Glomerular visceral epithelial cell (primary cell): ENCODE data around the gene FAM110A.
"Not testable (repeated sequence)": the region's sequence is repeated elsewhere in the genome, so short reads cannot be mapped to it uniquely, and the experiment has no call there.

Experiments
- DNase-seq: peaks from one replicate; pipeline ENCODE4 v3.0.0-alpha.2; 2016; ENCODE audit errors: extremely low spot score

Gene FAM110A

DNA sequence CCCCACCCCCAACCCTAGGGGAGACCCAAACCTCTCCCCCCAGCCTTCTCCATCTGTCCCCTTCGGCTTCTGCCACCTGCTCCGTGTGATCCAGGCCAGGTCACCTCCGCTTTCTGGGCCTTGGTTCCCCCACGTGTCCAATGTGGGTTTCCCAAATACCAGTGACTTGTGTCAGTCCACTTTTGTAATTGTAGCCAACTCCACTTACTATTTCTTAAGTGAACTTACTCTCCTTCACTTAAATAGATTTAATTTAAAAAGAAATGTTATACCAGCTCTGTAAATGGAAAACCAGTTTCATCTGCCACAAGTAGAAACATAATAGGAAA, 10.0 kb upstream of the FAM110A start:
- no peak for DNase-seq

DNA sequence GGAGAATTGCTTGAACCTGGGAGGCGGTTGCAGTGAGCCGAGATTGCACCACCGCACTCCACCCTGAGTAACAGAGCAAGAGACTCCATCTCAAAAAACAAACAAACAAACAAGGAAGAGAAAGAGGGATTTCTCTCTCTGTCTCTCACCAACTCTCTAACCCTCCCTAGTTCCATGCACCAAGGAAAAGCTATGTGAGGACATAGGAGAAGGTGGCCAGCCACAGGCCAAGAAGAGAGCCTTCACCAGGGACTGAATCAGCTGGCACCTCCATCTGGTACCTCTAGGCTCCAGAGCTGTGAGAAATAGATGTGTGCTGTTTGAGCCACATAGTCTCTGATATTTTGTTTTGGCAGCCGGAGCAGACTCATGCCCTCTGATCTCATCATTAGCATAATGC, 9.0 kb upstream of the FAM110A start:
- no peak for DNase-seq

DNA sequence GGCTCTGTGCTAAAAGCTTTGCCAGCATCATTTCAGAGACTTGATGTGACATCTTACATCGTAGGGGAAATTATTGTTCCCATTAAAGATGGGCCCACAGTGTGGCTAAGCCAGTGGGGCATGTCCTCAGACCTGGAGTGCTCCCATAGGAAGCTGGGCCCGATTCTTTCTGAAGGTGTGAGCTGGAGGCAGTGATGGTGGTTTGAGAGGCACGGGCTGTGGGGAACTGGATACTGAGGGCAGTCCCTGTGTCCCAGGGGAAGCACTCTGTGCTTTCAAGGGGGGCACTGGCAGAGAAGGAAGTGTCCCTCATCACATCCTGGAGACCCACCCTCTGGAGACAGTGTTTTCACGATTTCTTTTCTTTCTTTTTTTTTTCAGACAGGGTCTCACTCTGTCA, 8.6 kb upstream of the FAM110A start:
- DNase-seq: no peak

DNA sequence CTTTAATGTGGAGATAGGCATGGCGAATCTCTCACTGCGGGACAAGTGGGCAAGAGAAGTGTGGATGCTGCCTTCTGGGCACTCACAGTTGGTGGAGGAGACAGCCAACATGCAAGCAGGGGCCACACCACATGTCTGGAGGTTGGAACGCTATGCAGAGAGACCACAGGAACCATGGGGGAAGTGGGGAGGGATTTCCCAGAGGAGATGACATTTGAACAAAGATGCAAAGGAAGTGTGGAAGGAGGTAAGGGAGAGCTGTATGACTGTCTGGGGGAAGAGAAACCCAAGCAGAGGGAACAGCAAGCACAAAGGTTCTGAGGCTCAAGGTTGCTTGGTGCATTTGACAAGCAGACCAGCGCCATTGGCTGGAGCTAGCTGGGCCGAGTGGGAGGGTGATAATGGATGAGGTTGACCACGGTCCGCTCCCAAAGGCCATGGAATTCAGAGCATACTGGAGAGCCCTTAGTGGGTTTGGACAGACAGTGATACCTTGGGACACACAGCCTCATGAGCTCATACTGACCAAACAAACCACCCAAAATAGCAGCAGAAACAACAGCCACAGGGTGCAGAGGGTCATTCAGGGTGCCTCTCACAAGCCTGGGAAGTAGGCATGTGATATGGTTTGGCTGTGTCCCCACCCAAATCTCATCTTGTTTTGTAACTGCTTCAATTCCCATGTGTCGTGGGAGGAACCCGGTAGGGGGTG, 7.6 kb upstream of the FAM110A start:
- no peak for DNase-seq

DNA sequence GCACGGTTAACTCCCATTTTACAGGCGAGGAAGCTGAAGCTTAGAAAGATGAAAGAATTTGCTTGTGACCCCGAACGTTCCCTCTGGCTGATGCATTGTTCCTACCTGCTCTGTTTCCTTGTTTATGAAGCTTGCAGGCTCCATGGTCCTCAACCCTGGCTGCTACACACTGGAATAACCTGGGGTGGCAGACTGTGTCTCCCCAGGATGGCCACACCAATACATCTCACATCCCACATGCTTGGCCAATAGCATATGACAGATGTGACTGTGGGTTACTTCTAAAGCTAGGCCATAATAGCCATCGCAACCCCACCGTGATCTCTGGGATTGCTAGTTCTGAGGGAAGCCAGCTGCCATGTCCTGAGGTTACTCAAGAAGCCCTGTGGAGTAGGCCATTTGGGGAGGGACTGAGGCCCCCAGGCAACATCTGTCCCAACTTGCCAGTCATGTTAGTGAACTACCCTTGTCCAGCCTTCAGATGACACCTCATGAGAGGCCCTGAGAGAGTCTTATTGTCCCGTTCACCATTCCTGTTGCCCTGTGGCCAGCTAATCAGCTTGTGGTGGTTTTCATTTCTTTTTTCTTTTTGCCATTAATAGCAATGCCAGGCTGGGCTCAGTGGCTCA, 6.7 kb upstream of the FAM110A start:
- no peak for DNase-seq

DNA sequence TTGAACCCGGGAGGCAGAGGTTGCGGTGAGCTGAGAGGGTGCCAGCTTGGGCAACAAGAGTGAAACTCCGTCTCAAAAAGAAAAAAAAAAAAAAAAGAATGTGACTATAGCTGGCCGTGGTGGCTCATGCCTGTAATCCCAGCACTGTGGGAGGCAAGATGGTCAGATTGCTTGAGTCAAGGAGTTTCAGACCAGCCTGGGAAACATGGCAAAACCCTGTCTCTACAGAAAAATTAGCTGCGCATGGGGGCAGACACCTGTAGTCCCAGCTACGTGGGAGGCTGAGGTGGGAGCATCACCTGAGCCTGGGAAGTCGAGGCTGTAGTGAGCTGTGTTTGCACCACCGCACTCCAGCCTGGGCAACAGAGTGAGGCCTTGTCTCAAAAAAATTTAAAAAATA, 5.5 kb upstream of the FAM110A start:
- not testable (repeated sequence) for DNase-seq

DNA sequence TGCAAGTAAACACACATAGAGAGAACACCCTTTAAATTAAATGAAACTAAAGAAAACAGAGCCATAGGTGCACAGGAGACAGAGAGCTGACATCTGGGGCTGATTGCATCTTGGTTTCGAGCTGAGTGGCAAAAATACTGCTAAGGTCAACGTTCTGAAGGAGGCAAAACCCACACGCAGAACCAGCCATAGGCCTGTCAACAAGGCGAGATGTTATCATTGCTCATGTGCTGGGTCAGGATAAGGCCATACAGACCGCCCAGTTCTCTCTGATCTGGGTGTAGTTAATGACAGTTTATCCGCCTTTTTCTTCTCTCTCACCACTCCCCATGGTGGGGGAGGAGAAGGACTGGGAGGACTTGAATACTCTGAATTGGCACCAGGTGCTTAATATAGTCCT, 4.5 kb upstream of the FAM110A start:
- no peak for DNase-seq

DNA sequence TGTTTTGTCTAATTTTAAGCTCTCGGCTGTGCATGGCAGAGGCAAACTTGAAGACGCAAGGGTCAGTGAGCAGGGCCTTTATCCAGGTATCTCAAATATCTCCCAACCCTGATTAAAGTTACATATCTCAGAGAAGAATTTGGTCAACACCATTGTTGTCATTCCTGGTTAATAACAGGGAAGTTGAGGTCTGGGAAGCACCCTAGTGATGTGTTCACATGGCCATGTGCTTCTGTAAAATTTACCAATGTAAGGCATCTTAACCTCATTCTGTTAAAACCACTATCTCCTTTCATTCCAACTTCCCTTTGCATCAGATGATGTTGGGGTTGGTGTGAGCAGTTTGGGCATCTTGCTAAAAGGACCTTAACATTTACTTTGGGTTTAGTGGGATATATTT, 4.0 kb upstream of the FAM110A start:
- peak; percentile 37 for DNase-seq

DNA sequence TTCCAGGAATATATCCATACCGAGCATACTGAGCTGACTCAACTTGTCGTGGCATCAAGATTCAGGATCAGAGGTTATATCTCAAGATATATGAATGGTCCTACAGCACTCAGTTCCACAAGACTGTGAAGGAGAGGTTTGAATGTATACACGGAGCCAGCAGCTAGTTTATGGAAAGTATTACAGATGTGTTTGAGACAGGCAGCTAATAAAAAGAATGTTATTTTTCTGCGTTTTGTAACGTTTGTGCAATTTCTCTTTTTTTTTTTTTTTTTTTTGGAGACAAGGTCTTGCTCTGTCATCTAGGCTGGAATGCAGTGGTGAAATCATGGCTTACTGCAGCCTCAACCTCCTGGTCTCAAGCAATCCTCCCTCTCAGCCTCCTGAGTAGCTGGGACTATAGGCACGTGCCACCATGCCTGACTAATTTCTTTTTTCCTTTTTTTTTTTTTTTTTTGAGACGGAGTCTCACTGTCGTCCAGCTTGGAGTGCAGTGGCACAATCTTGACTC, 3.4 kb upstream of the FAM110A start:
- DNase-seq: peak; percentile 62

DNA sequence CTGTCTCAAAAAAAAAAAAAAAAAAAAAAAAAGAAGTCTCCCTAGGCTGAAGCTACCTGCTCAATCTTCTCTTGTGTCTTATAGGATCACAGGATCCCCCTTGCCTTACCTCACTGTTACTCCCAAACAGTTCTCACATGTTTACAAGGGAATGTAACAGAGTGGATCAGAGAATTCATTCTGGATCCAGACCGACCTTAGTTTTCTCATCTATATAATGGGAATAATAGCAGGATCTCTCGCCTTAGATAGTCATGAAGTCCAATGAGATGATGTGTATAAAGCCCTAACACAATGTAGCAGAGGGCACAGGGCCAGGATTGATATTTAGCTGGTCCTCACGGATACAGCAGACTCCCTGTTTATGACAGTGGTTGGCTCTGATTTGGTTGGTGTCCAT, 2.3 kb upstream of the FAM110A start:
- no peak for DNase-seq

DNA sequence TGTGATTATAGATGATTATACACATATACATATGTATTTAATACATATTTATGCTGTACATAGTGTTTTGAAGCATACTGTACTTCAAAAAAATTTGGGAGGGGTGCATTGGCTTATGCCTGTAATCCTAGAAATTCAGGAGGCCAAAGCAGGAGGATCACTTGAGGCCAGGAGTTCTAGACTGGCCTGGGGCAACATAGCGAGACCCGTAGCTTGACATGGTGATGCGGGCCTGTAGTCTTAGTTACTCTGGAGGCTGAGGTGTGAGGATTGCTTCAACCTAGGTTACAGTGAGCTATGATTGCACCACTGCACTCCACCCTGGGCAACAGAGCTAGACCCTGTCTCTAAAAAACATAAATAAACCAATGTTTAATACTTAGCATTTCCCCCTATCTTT, 1.6 kb upstream of the FAM110A start:
- DNase-seq: no peak

DNA sequence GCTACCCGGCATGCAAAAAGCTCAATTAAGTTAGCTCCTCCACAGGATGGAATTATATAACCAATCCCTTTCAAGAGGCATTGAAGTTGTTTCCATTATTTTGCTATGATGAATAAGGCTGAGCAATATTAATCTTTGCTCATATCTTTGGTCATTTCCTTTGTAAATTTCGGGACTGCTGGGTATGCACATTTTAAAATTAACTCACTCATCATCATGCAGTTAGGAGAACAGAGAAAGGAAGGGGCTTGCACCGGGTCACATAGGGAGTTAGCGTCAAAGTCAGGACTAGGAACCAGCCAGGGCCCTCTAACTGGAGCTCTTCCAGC, 430 bp upstream of the FAM110A start:
- DNase-seq: no peak

DNA sequence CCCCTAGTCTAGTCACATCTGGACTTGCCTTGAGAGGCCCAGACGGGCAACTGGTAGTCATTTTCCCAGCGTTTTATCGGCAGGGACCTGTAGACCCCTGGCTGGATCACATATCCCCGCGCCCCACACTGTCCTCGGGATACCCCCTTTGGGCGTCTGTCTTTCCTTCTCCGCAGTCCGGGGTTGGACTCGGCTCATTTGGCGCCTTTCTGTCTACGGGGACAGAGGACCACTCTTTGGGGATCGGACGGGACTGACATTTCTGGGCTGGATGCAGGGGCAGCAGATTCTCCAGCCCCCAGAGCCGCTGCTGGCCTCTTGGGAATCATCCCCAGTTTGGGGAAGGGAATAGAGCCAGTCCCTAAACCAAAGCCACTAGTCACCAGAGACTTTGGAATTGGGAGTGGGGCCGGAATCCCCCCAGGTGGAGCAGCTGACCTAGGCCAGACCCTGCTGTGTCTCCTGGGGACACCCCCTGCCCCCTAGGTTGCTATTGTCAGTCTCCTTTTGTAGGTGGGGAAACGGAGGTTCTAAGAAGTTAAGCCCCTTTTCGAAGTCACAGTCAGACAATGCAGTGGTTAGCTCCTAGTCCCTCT, 734 bp downstream of the FAM110A start:
- DNase-seq: no peak

DNA sequence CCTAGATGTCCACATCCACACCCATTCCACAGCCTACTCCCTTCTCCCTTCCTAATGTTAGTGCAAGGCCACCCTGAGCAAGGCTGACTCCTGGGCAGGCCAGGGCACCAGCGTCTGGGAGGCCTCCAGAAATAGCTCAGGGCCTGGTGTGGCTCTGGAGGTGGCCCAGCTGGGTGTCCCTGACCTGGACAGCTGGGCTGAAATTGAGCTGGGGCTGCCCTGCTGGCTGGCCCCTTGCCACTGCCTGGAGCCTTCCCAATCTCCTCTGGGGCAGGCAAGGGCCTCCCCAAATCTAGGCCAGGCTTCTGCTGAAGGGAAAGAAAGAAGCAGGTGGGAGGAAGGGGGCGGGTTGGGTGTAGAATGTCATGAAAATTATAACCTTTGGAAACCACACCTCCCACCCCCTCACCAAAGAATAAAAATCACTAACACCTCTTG, 2.1 kb downstream of the FAM110A start:
- no peak for DNase-seq

DNA sequence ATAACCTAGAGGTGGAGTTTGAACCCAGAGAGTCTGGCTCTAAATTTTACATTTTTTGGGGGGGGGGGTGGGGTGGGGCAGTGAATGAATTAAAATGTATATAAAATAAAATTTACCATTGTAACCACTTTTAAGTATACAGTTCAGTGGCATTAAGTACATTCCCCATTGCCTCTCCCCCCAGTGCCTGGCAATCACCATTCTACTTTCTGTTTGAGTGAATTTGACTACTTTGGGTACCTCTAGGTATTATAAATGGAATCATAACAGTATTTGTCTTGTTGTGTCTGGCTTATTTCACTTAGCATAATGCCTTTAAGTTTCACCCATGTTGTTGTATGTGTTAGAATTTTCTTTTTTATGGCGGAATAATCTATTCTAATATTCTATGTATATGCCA, 2.7 kb downstream of the FAM110A start:
- DNase-seq: no peak

DNA sequence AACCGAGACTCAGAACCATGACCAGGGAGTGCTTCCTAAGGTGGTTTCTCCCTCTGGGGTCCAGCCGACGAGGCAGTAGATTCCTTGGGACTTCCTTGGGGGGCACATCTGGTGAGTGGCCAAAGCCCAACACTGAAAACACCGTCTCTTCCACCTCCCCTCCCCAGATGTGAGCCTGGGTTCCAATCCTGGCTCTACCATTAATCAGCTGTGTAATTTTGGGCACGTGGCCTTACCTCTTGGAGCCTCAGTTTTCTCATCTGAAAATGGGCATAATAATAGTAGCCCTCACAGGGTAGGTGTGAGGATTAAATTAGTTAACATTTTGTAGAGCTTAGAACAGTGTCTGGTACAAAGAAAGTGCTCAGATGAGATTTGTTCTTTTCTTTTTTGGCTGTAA, 5.5 kb downstream of the FAM110A start:
- no peak for DNase-seq

DNA sequence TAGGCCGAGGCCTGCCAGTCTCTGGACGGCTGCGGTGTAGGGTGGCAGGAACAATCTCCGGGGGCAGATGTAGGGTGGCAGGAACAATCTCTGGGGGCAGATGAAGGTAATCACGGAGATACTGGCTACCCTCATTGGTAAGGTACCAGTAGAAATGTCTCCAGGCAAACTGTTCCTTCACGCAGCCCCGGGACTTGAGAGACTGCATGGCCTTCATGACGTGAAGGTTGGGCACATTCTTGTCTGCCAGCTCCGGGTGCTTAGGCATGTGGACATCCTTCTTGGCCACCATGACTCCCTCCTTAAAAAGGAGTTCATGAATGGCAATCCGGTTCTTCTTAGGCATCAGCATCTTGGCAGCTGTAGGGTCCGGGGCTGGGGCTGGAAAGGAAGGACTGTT, 6.1 kb downstream of the FAM110A start:
- DNase-seq: no peak

DNA sequence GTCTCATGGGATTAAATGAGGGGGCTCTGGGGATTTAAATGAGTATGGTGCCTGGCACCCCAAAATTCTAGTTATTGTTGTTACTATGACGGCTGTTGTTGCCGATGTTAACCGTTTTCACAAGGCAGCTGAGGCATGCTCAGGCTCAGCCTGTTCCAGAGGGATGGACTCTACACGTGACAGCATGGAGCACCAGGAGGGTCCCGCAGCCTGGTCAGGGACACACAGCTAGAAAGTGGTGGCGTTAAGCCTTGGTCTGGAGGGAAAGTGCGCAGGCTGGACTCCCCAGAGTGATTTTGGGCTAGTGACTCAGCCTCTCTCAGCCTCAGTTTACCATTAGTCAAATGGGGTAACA, 7.0 kb downstream of the FAM110A start:
- no peak for DNase-seq

DNA sequence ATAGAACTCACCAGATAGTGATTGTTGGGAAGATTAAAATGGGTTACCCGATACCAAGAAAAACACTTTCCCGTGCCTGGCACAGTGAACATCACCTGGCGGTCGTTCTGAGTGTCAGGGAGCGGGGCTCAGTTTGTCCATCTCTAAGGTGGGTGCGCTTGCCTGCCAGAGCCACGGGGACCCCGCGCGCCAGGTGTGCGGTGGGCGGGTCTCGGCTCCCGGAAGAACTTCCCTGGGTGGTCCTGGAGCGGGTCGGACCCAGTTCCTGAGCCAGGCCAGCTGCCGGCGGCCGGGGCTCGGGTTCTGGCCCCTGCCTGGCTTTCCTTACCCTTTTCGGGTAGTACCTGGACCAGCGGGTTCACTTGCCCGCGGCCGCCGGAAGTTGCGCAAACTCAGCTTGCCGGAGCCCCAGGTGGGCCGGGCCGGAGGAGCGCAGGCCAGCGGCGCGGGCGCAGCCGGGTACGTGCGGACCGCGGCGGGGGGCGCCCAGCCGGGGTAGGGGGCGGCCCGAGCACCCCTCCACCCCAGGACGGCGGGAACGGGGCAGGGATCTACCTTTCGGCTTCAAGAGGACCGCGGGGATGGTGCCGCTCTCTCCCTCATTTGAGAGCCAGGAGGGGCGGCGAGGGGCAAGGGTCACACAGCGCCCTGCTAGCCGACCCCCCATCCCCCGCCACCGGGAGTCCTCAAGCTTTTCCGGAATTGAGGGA, 7.5 kb downstream of the FAM110A start:
- DNase-seq: no peak

DNA sequence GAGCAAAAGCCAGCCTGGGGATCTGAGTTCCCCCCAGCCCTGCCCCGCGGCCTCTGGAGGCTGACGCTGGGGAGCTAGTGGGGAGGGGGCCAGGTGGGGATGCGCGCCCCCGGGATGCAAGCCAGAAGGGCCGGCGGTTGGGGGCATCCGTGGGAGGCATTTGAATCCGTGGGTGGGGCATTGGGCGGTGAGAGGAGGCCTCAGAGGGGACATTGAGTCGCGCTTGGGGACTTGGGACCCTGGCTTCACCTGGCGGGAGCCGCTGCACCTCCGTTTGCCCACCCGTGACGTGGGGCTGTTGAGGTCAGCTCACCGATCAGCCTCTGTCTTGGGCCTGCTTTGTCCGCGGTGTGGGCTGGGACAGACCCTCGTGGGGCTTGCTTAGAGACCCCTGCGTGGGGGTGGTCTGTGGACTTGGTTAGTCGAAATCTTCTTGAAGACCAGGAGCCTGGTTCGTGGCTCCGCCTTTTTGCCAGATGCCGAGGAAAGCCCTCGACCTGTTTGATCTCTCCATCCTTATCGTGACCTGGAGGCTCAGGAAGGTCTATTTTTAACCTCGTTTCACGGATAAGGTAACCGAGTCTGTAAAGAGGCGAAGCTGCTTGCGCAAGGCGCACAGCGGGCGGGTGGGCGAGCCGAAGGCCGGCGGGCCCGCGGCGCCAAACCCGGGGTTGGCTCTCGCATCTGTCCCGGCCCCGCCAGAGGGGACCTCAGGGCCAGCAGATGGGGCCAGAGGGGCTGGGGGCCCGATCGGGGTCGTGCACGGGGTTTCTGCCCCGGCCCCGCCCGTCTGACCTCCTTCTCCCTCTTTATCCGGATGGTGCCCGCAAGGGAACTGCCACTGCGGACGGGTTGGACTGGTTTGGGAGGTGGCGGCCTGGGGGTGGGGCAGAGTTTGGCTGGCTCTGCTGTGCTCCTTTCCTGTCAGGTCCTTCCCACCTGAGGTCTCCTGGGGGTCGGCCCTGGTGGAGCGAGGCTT, 8.3 kb downstream of the FAM110A start:
- DNase-seq: no peak

DNA sequence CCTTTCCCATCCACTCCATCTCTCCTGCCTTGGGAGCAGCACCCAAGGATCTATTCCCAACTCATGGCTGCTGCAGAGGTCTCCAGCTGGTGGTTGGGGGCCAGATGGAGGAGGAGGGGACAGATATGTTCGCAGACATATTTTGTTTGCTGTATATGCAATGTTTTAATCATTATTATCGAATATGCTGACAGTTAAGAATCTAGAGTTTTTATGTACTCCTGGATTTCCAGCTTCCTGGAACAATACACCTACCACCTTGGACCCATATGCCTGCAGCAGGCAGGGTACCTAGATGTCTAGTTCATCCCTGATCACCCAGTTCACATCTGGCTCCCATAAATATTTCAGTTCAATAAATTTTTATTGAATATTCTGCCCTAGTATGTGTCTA, 9.0 kb downstream of the FAM110A start:
- DNase-seq: no peak

DNA sequence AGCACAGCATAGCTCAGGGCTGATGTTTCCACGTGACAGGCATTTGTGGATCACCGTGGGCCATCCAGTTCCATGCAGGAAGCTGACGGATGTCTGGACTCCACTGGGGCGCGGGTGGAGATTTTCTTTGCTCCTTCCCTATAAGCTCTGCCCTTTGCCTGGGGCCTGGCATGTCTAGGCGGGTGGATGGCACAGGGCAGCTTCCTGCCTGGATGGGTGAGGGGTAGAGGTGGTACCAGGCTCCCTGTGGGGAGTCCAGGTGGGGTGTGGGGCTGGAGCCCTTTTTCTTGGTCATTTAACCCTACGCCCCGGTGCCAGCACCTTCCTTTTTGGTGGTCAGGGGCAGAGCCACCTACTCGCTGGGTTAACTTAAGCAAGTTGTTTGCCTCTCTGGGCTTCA, 10.4 kb downstream of the FAM110A start:
- DNase-seq: no peak
